ENCODE data around the gene ZNF277. TPM values are rescaled to one million over a fixed set of nuclear protein-coding genes. Genes with fewer than 3 reads are reported as not detected.

Gene ZNF277
- total RNA-seq, 2 experiments from 2014 or later = 11.4 to 12.5 TPM

- CTCF ChIA-PET = no interaction called here
- POLR2A ChIA-PET = no interaction called here
Observed at GRCh38 chr7:112183266-112183665, 23.2 kb upstream of the ZNF277 start.

GRCh38 chr7:112184455-112184854 is 22.0 kb upstream of the ZNF277 start:
- ChIA-PET CTCF (no interaction called here), POLR2A (no interaction called here)

GRCh38 chr7:112185005-112185834 is 21.3 kb upstream of the ZNF277 start:
- POLR2A ChIA-PET = no interaction called here
- CTCF ChIA-PET = interaction anchor here (0.5 kb wide), 1 partner anchor 63 kb away, joined by 3 read pairs; no protein-coding TSS in a partner anchor

GRCh38 chr7:112186300-112186699 is 20.2 kb upstream of the ZNF277 start:
- ChIA-PET POLR2A (no interaction called here), CTCF (no interaction called here)

GRCh38 chr7:112188257-112188656 is 18.2 kb upstream of the ZNF277 start:
- CTCF ChIA-PET = interaction anchor here (1.2 kb wide), 1 partner anchor 308 kb away, joined by 3 read pairs; no protein-coding TSS in a partner anchor
- POLR2A ChIA-PET = no interaction called here

- CTCF ChIA-PET = no interaction called here
- POLR2A ChIA-PET = no interaction called here
Observed at GRCh38 chr7:112189691-112190090, 16.8 kb upstream of the ZNF277 start.

GRCh38 chr7:112190120-112190519 is 16.4 kb upstream of the ZNF277 start:
- CTCF ChIA-PET = no interaction called here
- POLR2A ChIA-PET = no interaction called here

GRCh38 chr7:112192236-112193154 is 14.0 kb upstream of the ZNF277 start:
- ChIA-PET CTCF (interaction anchor here (0.5 to 0.7 kb wide), 2 partner anchors 13 to 18 kb away, joined by 3 read pairs; no protein-coding TSS in a partner anchor), POLR2A (interaction anchor here (0.6 kb wide), 1 partner anchor 107 kb away, joined by 3 read pairs; no protein-coding TSS in a partner anchor)

- ChIA-PET CTCF (no interaction called here), POLR2A (interaction anchor here (1.1 kb wide), 1 partner anchor 14 kb away, joined by 3 read pairs; no protein-coding TSS in a partner anchor)
Observed at GRCh38 chr7:112193915-112194502, 12.5 kb upstream of the ZNF277 start.

- ChIA-PET CTCF (no interaction called here), POLR2A (no interaction called here)
Observed at GRCh38 chr7:112195717-112196116, 10.8 kb upstream of the ZNF277 start.

- ChIA-PET POLR2A (no interaction called here), CTCF (no interaction called here)
Observed at GRCh38 chr7:112197322-112197721, 9.2 kb upstream of the ZNF277 start.

- ChIA-PET CTCF (no interaction called here), POLR2A (interaction anchor here (0.6 kb wide), 2 partner anchors 205 to 1847 kb away, joined by 3 to 4 read pairs; no protein-coding TSS in a partner anchor)
Observed at GRCh38 chr7:112199035-112199655, 7.3 kb upstream of the ZNF277 start.

- POLR2A ChIA-PET = interaction anchor here (0.6 kb wide), 1 partner anchor 1847 kb away, joined by 3 read pairs; no protein-coding TSS in a partner anchor
- CTCF ChIA-PET = no interaction called here
Observed at GRCh38 chr7:112199672-112200071, 6.8 kb upstream of the ZNF277 start.

GRCh38 chr7:112201411-112201810 is 5.1 kb upstream of the ZNF277 start:
- CTCF ChIA-PET = interaction anchor here (0.8 kb wide), 1 partner anchor 85 kb away, joined by 3 read pairs; no protein-coding TSS in a partner anchor
- POLR2A ChIA-PET = no interaction called here

- ChIA-PET CTCF (no interaction called here), POLR2A (no interaction called here)
Observed at GRCh38 chr7:112201839-112202238, 4.7 kb upstream of the ZNF277 start.

GRCh38 chr7:112202816-112203215 is 3.7 kb upstream of the ZNF277 start:
- POLR2A ChIA-PET = no interaction called here
- CTCF ChIA-PET = no interaction called here

- POLR2A ChIA-PET = no interaction called here
- CTCF ChIA-PET = no interaction called here
Observed at GRCh38 chr7:112203365-112203739, 3.1 kb upstream of the ZNF277 start.

GRCh38 chr7:112204499-112205342 is 1.8 kb upstream of the ZNF277 start:
- CTCF ChIA-PET = interaction anchor here (1.0 kb wide), 1 partner anchor 12 kb away, joined by 3 read pairs; no protein-coding TSS in a partner anchor
- POLR2A ChIA-PET = interaction anchor here (2.5 kb wide), 1 partner anchor 245 kb away, joined by 19 read pairs; the partner anchor contains the start of gene IFRD1

Data from activated CD8-positive, alpha-beta memory T cell treated with anti-CD3 and anti-CD28 coated beads for 36 hours (primary cell).